Right renal pelvis (tissue), 4 donors: ENCODE measurements around the gene ZNF736. TPM values are rescaled to one million over a fixed set of nuclear protein-coding genes. Genes with fewer than 3 reads are reported as not detected.
"Not testable (repeated sequence)": the region's sequence is repeated elsewhere in the genome, so short reads cannot be mapped to it uniquely, and the experiment has no call there.

Experiments used
- DNase-seq, 4 donors: peaks; one replicate each; pipeline ENCODE4 v3.0.0-alpha.2; 2013; ENCODE audit warnings: low read depth in 4 of 4, low spot score in 3 of 4, missing footprints in 1 of 4
- polyA plus RNA-seq, 4 donors: library from polyadenylated mRNA; unstranded; fragments of 120-200 nt; gene quantifications; one replicate each; pipeline ENCODE4 v1.2.1, GENCODE V29; 2013; ENCODE audit not compliant: insufficient read length in 4 of 4

The ZNF736 gene
- 10 to 100 TPM; 12.8 to 21.3 (median 17.6) TPM for polyA plus RNA-seq

DNA sequence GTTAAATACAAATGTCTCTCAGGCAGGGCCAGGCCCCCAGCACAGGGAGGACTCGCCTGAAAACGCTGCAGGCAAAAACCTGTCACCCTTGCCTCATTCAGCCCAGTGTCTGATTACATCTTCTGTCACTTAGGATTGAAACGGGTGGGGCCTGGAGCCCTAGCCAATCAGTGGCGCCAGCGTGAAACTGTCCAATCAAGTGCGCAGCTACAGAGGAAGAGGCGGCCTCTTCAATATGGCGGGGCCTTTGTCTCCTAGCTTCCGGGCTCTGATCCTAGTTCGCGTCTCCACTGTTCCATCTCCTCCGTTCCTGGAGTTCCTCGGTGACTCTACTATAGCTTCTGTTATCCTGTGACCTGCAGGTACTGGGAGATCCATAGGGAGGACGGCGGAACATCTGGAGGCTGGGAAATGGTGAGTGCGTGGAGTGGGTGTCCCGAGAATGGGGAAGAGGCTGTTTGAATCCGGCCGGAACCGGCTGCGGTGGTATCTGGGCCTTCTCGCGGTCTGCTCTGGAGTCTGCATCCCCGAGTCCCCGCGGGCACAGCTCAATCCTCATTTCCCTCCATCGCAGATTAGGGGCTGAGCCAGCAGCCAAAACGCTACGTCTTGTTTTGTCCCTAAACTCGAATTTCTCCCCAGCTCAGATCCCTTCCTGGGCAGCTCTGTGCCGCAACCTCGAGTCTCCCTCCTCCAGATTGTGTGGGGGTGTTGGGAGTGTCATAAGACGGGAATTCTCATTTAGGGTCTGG lies at the start of gene ZNF736:
Gene ZNF736, plus strand, starts transcription at position 222 of the 752 bp plus-strand sequence. Its CDS starts 190 bp downstream, at position 412.
- DNase-seq, result peak; percentile 76 to 86 (median 86)

DNA sequence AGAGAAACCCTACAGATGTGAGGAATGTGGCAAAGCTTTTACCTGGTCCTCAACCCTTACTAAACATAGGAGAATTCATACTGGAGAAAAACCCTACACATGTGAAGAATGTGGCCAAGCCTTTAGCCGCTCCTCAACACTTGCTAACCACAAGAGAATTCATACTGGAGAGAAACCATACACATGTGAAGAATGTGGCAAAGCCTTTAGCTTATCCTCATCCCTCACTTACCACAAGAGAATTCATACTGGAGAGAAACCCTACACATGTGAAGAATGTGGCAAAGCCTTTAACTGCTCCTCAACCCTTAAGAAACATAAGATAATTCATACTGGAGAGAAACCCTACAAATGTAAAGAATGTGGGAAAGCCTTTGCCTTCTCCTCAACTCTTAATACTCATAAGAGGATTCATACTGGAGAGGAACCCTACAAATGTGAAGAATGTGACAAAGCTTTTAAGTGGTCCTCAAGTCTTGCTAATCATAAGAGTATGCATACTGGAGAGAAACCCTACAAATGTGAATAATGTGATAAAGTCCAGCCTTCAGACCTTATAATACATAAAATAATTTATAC lies 47.3 kb upstream of the ZNF736 start:
- DNase-seq, result no peak

DNA sequence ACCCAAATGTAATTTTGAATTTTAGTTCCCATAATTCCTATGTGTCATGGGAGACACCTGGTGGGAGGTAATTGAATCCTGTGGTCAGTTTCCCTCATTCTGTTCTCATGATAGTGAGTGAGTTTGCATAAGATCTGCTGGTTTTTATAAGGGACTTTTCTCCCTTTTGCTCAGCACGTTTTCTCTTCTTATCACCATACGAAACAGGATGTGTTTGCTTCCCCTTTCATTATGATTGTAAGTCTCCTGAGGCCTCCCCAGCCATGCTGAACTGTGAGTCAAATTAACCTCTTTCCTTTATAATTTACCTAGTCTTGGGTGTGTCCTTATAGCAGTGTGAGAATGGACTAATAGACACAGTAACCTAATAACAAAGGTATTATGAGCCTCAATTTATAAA lies 36.1 kb upstream of the ZNF736 start:
- no peak for DNase-seq

DNA sequence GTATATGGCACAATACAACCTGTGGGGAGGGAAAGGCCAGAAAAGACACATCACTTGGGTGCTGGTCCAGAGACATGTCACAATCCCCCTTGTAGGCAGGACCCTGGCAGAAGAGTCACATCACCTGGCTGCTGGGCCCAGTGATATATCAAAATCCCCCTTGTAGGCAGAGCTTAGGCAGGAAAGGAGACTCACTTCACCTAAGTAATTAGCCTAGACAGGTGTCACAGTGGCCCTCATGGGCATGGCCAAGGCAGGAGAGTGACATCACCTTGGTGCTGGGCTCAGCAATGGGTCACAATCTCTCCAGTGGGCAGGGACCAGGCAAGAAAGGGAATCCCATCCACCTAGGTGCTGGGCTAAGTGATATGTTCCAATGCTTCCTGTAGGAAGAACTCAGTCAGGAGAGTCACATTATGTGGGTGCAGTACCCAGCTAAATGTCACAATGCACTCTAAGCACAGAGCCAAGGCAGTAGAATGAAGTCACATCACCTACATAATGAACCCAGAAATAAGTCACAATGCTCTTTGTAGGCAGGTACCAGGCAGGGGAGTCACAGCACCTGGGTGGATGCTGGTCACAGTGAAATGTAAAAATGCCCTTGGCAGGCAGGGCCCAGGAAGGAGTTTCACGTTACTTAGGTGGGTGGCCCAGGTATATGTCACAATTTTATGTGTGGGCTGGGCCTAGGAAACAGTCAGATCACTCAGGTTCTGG lies 18.9 kb upstream of the ZNF736 start:
- no peak for DNase-seq

DNA sequence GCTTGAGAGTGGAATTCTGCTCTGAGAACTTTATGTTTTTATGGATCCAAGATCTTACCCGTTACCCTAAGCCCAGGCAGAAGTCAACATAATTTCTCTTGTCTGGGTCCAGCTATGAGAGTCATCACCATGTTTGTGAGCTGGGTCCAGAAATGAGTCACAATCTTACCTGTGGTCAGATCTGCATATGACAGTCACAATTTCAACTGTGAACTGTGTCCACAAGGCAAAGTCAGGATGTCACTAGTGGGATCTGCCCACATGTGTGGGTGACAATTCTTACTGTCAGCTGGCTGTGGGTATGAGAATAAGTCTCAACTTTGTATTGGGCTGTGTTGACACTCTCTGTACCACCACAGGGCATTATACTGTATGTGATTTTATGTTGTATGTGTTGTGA lies 16.3 kb upstream of the ZNF736 start:
- DNase-seq, result not testable (repeated sequence)

DNA sequence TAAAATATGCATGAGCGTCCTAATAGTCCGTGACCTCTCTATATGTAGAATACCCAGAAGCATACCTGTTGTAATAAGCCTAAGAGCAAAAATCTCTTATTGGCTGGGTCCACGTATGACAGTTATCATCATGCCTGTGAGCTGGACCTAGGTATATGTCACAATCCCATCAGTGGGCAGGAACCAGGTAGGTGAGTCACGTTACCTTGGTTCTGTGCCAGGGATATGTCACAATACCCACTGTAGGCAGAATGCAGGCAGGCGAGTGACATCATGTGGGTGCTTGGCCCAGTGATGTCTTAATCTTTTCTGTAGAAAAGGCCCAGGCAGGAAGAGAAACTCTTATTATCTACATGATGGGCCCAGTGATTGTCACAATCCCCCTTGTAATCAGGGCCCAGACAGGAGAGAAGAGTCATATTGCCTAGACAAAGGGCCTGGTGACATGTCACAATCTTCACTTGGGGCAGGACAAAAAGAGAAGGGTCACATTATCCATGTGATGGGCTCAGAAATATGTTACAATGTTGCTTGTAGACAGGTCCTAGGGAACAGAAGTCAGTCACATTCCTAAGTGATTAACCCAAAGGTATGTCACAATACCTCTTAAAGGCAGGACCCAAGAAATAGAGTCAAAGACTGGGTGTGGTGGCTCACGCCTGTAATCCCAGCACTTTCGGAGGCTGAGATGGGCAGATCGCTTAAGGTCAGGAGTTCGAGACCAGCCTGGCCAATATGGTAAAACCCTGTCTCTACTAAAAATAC lies 12.9 kb upstream of the ZNF736 start:
- DNase-seq, result no peak

DNA sequence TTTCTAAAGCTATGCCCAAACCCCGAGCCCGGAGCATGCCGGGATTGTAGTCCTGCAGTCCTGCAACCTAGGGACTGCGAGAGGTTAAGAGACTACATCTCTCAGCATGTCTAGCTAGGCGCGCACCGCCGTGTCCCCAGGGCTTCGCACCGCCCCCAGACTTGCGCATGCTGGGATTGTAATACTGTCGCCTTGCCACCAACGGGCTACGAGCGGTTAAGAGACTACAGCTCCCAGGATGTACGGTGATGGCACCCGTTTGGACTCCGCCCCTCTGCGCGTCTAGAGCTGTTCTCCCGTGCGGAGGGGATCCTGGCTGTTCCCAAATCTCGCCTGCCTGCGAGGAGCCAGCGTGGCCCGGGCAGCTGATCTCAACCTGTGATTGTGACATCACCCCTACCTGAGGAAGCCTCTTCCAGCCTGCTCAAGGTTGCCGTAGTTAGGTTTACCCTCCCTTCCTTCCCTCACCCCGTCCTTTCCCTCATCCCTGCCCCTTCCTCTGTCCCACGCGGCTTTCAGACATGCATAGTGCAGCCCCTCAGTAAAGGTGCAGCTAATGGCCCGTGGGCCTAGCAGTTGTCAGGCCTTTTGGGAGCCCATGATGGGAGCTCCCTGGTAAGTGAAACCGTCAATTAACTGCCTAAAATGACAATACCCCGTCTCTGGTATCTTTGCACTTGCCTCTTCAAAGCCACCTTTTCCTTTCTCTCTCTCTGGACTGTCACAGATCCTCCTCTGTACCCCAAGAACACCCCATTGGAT lies 6.3 kb upstream of the ZNF736 start:
- peak; percentile 75 to 82 (median 80) for DNase-seq

DNA sequence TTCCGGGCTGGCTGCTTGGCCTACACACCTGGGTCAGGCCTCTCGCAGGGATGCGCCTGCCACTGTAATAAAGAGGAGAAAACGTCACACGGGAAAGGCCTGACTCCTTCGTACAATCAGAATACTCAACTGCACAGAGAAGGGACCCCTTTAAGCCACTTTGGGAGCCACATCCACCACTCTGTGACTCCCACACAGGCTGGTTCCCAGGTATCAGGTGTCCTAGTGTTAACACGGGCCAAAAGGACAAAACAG lies 5.8 kb upstream of the ZNF736 start:
- no peak for DNase-seq

DNA sequence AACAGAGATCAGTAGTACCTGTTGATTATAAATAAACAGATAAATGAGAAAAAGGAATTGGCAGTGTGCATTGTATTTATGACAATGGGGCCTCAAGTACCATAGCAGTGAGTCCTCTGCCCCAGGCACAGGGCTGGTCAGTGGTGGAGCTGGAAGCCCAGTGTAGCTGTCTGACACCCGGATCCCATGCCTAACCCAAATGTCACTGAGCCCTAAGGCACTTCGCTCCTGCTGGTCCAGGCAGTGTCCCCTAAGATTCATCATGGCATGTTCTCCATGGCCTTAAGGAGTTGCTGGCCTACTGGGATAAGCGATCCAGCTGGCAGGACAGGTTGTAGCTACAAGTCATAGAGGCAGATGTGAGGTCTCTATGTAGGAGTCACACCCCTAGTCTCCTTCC lies 3.3 kb upstream of the ZNF736 start:
- DNase-seq, result no peak

DNA sequence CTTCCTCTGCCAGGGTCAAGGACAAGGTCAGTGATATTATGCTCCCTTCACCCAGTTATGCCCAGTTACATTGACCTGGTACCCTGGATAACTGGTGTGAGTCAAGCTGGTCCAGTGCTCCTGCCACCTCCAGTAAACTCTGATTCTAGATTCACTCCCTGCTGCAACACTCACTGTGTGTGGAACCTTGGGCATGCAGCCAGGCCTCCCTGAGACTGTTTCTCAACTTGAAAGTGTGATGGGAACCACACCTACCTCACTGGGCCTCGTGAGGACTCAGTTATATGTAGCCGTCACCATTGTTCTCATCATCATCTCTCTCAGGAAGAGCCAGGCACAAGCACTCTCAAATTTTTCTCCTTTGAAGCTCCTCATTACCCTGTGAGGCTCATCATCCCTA lies 935 bp upstream of the ZNF736 start:
- no peak for DNase-seq

DNA sequence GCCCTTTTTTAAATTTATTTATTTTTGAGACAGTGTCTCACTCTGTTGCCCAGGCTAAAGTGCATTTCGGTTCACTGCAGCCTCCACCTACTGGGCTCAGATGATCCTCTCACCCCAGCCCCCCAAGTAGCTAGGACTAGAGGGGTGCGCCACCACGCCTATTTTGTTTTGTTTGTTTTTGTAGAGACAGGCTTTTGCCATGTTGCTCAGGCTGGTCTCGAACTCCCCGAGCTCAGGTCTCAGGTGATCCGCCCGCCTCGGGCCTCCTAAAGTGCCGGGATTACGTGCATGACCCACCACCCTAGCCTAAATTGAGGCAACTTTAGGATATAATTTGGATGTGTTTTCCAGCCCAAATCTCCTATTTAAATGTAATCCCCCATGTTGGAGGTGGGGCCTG lies 805 bp downstream of the ZNF736 start:
- no peak for DNase-seq

DNA sequence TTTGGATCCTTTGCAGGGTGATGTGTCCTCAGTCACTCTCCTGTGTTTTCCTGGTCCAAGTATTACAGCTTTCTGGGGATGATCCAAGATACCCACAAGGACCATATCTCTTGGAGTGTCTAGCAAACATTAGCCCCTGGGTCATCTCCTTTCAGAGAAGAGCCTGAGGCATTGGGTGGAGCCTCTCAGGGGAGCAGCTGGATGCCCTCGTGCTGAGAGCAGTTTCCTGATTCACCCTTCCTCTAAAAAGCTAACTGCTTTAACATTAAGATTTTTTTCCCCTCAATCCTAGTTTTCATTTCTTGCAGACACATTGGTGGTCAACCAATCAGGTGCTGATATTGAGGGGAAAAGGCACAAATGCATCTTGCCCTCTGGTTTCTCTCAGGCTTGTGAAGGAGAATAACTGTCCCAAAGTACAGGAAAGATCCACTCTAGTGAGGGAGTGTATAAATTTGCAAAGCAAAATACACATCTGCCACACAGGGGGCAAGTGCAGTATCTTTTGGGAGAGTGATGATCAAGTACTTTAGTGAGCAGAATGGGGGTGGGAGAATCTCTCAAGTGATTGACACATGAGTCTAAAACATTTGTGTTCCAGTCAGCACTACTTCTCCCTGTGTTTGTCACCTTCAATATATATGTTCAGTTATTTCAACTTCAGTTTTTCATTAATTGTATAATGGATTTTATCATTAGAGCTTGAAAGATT lies 2.4 kb downstream of the ZNF736 start:
- not testable (repeated sequence) for DNase-seq

DNA sequence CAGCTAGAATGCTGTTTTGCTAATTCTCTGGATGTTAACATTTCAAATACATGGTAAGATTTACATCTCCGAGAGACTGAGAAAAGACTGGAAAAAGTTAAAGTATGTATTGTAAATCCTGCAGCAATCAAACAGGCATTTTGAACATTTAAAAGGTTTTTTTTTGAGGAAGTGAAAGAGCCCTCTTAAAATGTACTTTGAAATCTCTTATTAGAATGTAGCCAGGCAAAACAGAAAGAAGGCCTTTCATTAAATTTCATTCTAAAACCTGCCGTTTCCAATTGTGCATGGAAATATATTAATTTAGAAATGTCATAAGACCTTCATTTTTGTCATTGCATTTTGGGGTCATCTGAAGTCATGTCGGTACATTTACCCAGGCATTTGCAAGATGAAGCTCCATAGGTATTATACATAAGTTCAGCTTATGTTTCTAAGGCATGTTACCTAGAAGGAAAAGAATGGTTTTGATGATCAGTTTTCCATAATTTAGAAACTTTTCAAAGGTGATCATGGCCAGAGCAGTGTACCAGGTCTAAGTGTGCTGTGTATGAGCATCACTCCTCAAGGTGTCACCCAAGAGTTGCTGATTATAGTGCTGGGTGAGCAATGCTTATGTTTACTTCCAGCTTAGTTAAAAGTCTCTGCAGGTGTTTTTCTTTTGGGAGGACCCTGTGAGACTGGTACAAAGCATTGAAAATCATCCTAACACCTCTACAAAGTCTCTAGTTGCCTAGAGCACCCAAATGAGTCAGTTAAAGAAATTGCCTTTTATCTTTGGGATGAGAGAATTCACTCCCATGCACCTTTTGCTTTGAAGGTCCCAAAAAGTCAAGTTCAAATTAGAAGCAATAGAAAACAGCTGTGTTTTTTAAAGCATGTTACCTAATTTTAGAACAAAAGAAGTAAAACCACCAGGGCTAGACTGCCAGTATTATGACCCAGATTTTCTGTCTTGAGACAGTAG lies 7.1 kb downstream of the ZNF736 start:
- no peak for DNase-seq

DNA sequence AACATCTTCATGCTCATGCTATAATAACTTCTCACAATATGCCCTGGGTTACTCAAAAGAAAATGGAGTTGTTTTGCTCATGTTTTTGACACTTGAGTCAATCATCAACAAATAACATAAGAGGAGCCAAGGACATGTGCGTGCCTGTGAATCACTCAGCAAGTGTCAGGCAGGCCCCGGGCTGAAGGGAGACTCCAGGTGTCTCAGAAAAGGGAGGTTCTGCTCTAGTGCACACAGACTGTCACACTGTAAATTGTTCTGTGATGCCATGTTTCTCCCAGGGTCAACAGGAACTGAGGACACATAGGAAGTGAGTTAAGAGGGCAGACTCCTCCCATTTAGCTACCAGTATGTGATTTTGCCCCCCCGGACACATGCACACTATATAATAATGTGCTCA lies 10.4 kb downstream of the ZNF736 start:
- DNase-seq, result not testable (repeated sequence)

DNA sequence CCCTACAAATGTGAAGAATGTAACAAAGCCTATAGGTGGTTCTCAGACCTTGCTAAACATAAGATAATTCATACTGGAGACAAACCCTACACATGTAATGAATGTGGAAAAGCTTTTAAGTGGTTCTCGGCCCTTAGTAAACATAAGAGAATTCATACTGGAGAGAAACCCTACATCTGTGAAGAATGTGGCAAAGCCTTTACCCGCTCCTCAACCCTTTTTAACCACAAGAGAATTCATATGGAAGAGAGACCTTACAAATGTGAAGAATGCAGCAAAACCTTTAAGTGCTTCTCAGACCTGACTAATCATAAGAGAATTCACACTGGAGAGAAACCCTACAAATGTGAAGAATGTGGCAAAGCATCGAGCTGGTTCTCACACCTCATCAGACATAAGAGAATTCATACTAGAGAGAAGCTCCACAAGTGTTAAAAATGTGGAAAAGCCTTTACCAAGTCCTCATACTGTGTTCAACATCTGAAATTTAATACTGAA lies 35.0 kb downstream of the ZNF736 start:
- DNase-seq, result not testable (repeated sequence)

DNA sequence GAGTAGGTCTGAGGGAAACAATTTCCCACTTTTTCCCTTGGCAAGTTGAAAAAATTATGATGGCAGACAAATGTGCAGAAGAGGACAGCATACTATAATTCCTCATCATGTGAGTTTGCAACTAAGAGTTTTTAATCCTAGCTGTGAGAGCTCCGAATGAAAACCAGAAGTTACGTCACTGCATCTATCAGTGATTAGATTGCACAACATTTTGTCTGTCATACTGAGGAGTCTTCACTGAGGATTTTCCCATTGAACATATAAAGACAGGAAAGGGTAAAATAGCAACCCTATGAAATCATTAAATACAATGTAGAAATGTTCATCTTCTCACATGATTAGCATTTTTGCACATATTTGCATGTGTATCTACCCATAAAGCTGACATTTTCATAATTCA lies 45.8 kb downstream of the ZNF736 start:
- no peak for DNase-seq

DNA sequence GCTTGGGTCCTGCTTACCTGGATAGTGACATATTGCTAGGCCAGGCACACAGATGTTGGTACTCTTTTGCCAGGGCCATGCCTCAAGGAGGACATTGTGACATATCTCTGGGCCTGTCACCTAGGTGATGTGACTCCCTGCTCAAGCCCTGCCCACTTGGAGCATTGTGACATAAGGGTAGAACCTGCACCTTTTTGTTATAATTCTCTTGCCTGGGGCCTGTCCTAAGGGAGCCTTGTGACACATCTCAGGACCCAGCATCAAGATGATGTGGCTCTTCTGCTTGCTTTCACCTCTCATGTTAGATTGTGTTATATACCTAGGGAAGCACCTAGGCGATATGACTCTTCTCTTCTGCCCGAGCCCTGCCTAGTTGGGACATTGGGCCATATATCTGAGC lies 57.4 kb downstream of the ZNF736 start:
- DNase-seq, result no peak

DNA sequence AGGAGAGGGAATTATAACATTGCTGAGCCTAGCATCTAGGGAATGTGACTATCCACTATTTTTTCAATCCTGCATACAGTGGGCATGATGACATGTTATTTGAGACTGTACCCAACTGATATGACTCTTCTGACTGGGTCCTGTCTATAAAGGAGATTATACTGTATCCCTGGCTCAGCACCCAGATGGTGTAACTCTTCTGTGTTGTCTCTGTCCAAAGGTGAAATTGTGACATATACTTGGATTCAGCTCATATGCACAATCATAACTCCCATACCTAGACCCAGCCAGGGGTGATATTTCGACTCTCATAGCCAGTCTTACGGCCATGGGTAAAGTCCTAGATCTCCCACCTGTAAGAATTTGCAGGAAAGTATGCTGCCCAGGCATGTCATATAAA lies 59.3 kb downstream of the ZNF736 start:
- no peak for DNase-seq

DNA sequence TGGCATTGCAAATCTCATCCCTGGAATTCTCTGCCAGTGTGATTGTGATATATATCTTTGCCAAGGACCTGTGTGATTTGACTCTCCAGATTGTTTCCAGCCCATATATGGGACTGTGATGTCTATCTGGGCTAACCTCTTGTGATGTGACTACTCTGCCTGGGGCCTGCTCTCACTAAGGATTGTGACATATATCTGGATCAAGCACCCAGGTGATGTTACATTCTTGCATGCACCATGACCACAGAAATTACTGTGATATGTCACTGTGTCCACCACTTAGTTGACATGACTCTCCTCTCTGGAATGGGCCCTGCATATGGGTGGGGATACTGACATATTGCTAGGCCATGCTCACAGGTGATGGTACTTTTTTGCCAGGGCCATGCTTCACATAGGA lies 86.6 kb downstream of the ZNF736 start:
- DNase-seq, result no peak
